Measurements from ENCODE around the gene TLX3. TPM values are rescaled to one million over a fixed set of nuclear protein-coding genes. Genes with fewer than 3 reads are reported as not detected.
"Not testable (repeated sequence)": the region's sequence is repeated elsewhere in the genome, so short reads cannot be mapped to it uniquely, and the experiment has no call there.

TLX3 gene
- total and polyA plus RNA-seq, 10 donors = not detected

DNA sequence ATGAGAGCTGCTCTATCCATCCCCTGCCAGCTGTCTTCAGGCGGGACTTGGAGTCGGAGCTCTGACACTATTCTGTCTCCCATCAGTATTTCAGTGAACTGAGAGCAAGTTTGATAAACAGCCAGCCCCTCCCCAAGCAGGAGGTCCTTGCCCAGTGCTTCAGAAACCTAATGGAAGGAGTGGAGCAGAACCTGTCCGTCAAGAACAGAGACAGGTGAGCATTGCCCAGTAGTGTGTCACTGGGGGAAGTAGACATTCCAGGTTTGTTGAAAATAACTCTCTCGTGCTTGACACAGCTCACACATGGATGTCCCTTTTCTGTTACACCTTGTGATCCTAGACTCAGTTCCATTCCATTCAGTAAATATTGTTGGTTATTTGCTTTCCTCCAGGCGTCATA is 13.2 kb upstream of the TLX3 start:
- 89 to 94% (median 93%) methylated on average over 5 of the region's 5 CpGs for WGBS, 5 donors
- Histone ChIP-seq H3K9me3 (no peaks in the 10 kb centered on the region), H3K4me3 (no peak overlapping the region), H3K27ac (no peak overlapping the region), H3K27me3 (replicated peaks in 1 of 7) (no peaks in the 10 kb centered on the region), H3K36me3 (no peaks in the 10 kb centered on the region), H3K4me1 (no peaks in the 10 kb centered on the region)
- intact Hi-C loops (cut with DNase I; ENCODE audit: low total_unique reads) = no loop called here
- TF ChIP-seq, protein P1, sequence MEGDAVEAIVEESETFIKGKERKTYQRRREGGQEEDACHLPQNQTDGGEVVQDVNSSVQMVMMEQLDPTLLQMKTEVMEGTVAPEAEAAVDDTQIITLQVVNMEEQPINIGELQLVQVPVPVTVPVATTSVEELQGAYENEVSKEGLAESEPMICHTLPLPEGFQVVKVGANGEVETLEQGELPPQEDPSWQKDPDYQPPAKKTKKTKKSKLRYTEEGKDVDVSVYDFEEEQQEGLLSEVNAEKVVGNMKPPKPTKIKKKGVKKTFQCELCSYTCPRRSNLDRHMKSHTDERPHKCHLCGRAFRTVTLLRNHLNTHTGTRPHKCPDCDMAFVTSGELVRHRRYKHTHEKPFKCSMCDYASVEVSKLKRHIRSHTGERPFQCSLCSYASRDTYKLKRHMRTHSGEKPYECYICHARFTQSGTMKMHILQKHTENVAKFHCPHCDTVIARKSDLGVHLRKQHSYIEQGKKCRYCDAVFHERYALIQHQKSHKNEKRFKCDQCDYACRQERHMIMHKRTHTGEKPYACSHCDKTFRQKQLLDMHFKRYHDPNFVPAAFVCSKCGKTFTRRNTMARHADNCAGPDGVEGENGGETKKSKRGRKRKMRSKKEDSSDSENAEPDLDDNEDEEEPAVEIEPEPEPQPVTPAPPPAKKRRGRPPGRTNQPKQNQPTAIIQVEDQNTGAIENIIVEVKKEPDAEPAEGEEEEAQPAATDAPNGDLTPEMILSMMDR (IDR thresholded peaks at IDR 0.05 in 8 of 11, conservative IDR thresholded peaks at IDR 0.05 in 3 of 11) = no peak
- TF ChIP-seq POLR2A (IDR thresholded peaks at IDR 0.05) (no peak), POLR2AphosphoS5 (IDR thresholded peaks at IDR 0.05) (no peak)
- DNase-seq = no peak

DNA sequence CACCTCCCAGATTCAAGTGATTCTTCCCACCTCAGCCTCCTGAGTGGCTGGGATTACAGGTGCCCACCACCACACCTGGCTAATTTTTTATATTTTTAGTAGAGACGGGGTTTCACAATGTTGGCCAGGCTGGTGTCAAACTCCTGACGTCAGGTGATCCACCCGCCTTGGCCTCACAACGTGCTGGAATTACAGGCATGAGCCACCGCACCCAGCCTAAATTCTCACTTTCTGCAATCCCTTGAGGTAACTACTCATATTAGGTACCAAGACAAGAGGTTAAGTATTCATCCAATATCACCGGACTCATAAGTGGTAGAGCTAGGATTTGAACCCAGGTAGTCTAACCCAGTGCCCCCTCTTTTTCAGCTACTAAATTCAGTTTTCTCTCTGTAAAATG is 11.1 kb upstream of the TLX3 start:
- H3K27ac ChIP-seq; intact Hi-C loops (cut with DNase I; ENCODE audit: low total_unique reads); DNase-seq; H3K4me1 ChIP-seq; H3K36me3 ChIP-seq; H3K4me3 ChIP-seq; H3K9me3 ChIP-seq: not testable (repeated sequence)
- WGBS, 5 donors = 90 to 97% (median 93%) methylated on average over 6 of the region's 6 CpGs
- H3K27me3 ChIP-seq (replicated peaks in 1 of 7) = peaks cover 0 to 13% (median 0%) of the 10 kb centered on the region in 7 donors

GRCh38 chr5:171299228-171299627 is 9.8 kb upstream of the TLX3 start:
- TF ChIP-seq POLR2A (IDR thresholded peaks at IDR 0.05) (no peak), POLR2AphosphoS5 (IDR thresholded peaks at IDR 0.05) (no peak)
- no peaks in the 10 kb centered on the region for H3K9me3 ChIP-seq
- H3K27me3 ChIP-seq (replicated peaks in 1 of 7) = peaks cover 0 to 19% (median 4%) of the 10 kb centered on the region in 7 donors
- WGBS, 5 donors = 83 to 92% (median 87%) methylated on average over 4 of the region's 4 CpGs
- intact Hi-C loops (cut with DNase I; ENCODE audit: low total_unique reads) = no loop called here
- H3K4me3 ChIP-seq = no peak overlapping the region
- no peak overlapping the region for H3K27ac ChIP-seq
- no peak for DNase-seq
- H3K36me3 ChIP-seq = no peaks in the 10 kb centered on the region
- H3K4me1 ChIP-seq = no peaks in the 10 kb centered on the region

- Histone ChIP-seq H3K4me3 (no peak overlapping the region), H3K36me3 (no peaks in the 10 kb centered on the region), H3K9me3 (no peaks in the 10 kb centered on the region), H3K4me1 (no peaks in the 10 kb centered on the region), H3K27ac (no peak overlapping the region), H3K27me3 (replicated peaks in 1 of 7) (peaks cover 0 to 25% (median 11%) of the 10 kb centered on the region in 7 donors)
- intact Hi-C loops (cut with DNase I; ENCODE audit: low total_unique reads) = no loop called here
- WGBS, 5 donors = 86 to 95% (median 88%) methylated on average over 2 of the region's 2 CpGs
- DNase-seq = no peak
- TF ChIP-seq, protein P1 (IDR thresholded peaks at IDR 0.05 in 8 of 11, conservative IDR thresholded peaks at IDR 0.05 in 3 of 11) = no peak
- TF ChIP-seq POLR2A (IDR thresholded peaks at IDR 0.05) = no peak
- no peak for TF ChIP-seq POLR2AphosphoS5 (IDR thresholded peaks at IDR 0.05)
These were observed 9.2 kb upstream of the TLX3 start for GRCh38 chr5:171299851-171300250.

DNA sequence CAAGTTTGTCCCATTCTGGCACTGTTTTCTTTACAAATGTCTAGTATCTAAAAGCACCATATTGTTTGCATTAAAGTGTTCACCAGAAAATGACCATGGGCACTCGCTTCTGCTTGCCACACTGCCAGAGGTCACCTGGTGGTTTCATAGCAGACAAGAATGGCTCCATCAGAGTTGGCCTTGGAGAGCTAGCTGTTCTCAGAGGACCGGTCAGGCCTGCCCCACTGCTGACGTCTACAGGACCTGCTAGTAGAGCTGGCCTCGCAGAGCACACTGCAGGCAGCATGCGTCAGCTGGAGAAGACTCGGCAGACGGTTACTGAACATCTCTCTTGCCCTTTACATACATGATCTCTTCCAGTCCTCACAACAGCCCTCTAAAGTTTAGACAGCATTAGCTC is 8.7 kb upstream of the TLX3 start:
- Histone ChIP-seq H3K36me3 (no peaks in the 10 kb centered on the region), H3K4me1 (no peaks in the 10 kb centered on the region), H3K4me3 (no peak overlapping the region), H3K27me3 (replicated peaks in 1 of 7) (peaks cover 0 to 30% (median 16%) of the 10 kb centered on the region in 7 donors), H3K9me3 (no peaks in the 10 kb centered on the region), H3K27ac (no peak overlapping the region)
- intact Hi-C loops (cut with DNase I; ENCODE audit: low total_unique reads) = no loop called here
- no peak for TF ChIP-seq POLR2AphosphoS5 (IDR thresholded peaks at IDR 0.05)
- TF ChIP-seq POLR2A (IDR thresholded peaks at IDR 0.05) = no peak
- TF ChIP-seq, protein P1 (IDR thresholded peaks at IDR 0.05 in 8 of 11, conservative IDR thresholded peaks at IDR 0.05 in 3 of 11) = no peak
- DNase-seq = no peak
- 89 to 97% (median 93%) methylated on average over 7 of the region's 7 CpGs for WGBS, 5 donors
